Stimulated activated CD4-positive, alpha-beta T cell treated with anti-CD3 and anti-CD28 coated beads, TNF-alpha, amount 100 ng/mL, for 1 hour (primary cell): ENCODE measurements around the gene HDAC10.

Source experiments
- DNase-seq, 3 donors: peaks; one replicate each; pipeline ENCODE4 v3.0.0-alpha.2; 2020; ENCODE audit warnings: low read depth in 3 of 3, low spot score in 1 of 3

Gene HDAC10

DNA sequence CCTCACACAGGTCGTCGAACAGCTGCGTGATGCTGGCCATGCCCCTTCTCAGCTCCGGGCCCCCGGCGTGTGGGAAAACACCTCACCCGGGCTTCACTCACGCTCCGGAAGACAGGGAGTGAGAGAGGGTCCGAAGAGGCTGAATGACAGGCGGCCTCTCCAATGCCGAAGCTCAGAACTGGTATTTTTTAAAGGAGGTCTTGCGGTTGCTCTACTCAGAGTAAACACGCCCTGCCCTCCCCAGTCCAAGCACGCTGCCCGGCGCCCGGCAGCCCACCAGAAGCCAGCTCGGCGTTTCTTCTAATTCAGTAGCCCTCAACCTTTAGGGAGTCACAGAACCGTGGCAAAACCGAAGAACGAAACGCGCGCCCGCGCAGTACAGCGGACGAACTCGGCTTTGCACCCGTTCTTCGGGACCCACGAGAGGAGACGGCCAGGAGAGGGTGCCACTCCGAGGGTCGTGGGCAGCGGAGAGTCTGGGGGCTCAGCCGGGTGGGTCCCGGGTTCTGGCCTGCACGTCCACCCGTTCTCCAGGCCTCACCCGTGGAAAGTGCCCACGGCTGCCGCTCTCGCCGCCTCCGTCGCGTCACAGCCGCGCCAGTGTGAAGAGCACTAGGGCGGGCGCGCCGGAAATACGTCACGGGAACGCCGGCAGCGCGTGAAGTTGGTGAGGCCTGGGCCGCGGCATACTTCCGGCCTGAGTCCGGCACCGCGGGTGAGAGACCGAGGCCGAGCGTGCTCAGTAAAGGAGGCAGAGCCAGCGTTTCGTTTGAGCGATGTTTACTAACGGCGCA lies 6.4 kb downstream of the HDAC10 start, which contains the start of gene TUBGCP6:
Gene TUBGCP6 (minus strand): TSS at position 604 of the 794 bp plus-strand sequence. CDS start 564 bp downstream, at position 40.
- peak; percentile 65 to 89 (median 78) for DNase-seq

DNA sequence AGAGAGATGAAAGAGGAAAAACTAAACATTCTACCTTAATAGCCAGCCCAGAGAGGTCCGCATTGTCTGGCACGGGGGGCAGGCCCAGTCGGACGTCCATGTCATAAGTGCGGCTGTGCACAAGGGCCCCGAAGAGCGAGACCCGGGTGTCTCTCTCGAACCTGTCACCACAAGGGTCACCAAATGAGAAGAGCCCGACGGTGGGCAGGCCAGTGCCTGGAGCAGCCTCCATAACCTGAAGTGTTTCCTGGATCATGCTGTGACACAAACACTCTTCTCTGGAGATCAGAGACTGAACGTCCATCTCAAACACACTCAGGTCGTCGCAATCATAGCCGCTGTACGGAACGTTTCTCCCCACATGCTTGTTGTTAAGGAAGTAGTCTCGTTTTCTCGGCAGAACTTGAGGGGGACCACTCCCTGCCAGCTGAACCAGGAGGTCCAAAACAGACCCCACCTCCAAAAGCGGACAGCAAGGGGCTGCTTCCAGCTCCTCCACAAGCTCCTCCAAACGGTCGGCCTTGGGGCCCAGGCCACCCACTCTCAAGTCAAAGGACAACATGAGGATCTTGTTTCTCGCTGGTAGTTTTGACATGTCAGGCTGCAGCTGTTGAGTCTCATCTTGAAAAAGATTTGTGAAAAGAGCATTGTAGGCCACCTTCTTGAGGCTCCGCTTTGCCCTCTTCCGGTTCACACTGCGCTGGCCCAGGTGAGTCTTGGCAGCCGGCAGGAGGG lies 7.2 kb downstream of the HDAC10 start:
- DNase-seq = no peak

DNA sequence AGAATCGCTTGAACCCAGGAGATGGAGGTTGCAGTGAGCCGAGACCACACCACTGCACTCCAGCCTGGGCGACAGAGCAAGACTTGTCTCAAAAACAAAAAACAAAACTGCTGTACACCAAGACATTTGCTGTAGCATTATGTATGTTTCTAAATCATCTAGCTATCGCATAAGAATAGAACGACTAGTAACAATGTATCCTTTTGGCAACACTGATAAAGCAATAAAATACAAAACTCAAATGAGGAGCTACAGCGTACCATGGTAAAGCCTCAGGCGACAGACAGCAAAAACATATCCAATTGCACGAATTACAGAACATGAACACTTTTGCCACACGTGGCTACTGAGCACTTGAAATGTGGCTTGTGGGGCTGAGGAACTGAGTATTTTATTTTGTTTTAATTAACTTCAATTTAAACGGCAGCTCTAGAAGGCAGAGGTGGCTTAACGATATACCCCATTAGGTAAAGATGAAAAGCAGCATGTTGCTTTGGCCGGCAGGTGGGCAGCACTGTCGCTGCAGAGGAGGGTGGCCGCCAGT lies 8.6 kb downstream of the HDAC10 start:
- DNase-seq = no peak

DNA sequence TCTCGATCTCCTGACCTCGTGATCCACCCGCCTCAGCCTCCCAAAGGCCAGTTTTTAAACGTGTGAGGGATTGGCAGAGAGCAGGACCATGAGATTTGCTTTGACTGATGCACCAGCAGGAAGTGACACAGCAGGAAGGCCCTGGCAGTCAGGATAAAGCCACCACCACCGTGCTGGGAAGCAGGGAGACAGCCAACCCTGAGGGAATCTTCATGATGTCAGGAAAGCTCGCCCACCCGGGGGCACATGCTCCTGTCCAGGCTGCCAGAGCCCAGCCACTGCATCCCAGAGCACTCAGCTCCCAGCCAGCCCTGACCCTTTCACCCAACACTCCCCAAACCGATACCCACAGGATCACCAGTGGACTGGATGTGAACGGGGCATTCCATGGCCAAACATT lies 12.3 kb downstream of the HDAC10 start:
- DNase-seq = no peak

DNA sequence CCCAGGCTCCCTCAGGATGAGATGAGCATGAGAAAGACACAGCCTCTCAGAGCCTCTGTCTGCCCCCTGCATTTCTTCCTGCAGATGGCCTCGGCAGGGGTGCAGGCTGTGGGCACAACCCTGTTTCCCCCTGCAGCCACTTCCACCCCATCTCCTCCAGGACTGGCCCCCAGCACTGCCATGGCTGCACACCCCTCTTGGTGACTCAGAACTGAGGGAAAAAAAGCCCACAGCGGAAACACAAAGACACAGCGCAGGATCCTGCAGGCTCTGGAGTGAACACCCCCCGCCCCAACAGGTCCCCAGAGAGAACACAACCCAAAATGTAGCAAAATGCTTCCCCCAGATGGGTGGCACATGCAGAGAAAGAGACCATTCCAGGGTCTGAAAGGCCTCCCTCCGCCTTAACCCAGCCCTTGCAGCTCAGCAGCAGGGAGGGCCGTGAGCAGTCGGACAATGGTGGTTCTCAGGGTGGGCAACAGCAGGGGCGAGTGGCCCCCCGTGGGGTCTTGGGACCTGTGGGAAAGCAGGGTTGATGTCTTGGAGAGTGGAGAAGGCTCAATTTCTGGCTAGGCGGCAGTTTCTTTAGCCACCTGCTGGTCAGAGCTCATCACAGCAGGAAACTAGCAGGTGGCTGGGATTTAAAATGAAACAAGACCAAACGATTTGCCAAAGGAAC lies 14.2 kb downstream of the HDAC10 start:
- no peak for DNase-seq

DNA sequence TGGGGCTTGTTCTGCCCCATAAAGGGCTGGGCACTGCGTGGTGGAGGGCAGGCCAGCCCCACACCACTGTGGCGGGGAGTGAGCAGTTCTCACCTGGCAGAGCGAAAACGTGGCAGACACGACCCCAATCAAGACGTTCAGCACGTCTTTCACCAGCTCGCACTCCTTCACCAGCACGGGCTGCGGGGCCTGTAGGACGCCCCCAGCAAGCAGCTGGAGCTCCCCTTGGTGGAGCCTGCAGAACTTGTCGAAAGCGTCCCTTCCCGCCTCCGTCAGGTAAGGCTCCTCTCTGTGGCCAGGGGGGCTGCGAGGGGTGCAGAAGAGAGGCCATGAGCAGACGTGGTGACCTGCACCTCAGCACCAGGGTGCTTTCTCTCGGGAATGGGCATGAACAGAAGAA lies 17.8 kb downstream of the HDAC10 start:
- DNase-seq = no peak

DNA sequence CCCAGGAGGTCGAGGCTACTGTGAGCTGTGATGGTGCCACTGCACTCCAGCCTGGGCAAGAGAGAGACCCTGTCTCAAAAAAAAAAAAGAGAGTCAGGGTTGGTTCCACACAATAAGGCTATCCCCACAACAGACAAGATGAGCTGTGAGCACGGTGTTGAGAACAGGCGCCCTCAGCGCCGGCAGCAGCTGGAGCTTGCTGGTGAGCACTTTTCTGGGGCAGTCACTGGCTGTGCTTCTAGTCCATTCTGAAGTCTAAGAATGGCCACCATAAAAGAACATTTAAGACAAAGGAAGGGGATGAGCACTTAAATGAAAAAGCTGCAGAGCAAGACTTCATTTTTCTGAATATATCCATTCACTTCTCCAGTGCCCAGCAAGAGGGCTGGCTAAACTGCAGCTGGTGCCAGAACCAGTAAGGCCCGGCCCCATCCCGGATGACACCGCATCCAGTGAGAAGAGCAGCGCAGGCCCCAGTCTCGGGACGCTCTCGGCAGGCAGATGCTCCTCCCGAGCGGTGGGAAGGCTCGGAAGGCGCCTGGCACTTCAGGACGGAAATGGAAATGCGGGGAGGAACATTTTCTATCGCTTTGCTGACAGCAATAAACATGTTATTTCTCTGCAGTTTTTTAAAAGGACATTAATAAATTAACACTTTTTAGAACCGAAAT lies 18.4 kb downstream of the HDAC10 start:
- no peak for DNase-seq

DNA sequence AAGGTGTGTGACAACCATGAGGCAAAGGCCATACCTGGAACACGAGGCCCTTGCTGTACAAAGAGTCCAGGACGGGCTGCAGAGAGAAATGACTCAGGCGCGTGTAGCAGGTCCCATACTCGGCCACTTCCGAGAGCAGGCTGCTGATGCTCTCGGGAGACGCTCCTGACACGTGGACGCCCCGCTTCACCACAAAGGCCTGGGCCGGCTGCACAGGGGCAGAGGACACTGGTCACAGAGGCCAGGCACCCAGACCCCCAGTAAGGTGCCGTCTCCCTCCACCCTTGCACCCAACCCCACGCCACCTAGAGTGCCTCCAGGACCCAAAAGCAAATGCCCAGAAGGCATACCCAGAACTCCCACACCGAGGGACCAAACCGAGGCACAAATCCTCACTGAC lies 21.7 kb downstream of the HDAC10 start:
- no peak for DNase-seq

DNA sequence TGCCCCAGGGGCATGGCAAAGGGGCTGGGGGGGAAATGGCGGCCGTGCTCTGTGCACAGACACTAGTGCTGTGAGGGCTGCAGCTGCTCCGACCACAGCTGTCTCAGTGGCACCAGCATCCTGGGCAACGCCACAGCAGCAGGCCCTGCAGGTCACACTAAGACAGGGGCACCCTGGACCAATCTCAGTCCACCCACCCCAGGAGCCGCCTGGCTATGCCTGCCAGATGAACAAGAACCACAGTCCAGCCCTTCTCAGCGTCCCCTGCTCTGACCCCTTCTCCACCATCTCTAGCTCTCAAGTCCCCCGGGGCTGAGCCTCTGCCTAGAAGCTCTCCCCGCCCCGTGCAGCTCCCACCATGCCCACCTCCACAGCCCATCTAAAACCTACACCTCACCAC lies 22.7 kb downstream of the HDAC10 start:
- DNase-seq = no peak

DNA sequence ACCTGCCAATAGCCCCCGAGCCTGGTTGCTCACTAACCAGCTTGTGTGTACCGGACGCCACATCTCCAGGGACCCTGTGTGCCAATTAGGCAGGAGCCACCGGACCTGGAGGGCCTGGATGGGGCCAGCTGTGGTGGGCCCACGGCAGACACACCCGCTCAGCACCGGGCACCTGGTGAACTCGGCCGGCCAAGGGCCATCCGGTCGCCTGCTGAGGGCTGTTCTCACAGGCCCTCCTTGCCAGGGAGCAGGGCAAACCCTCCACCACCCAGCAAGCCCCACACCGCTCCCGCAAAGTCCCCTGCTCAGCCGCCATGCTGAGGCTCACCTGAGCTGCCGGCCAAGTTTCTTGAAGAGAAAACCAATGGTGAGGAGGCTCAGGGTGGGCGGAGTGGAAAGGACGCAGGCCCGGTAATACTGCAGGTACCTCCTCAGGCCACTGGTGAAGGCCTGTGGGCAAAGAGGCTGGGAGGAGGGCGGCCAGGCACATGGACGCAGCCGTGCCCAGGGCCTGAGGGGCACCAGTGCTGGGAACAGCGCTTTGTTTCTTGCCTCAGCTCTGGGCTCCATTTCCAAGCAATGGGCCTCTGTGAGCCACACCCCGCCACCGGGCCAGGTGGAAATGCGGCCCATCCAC lies 23.4 kb downstream of the HDAC10 start:
- no peak for DNase-seq

DNA sequence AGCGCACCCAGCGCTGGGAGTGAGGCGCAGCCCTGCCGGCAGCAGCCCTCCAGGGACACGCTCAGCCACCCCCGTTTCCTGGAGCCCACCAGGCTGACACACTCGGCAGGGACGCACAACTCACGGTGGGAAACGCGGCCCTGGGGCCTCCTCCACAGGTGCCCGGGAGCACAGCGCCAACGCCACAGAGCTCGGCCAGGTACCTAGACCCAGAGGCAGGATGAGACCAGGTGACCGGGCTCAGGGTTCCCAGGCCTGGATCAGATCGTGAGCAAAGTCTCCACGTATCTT lies 24.2 kb downstream of the HDAC10 start:
- DNase-seq = no peak

DNA sequence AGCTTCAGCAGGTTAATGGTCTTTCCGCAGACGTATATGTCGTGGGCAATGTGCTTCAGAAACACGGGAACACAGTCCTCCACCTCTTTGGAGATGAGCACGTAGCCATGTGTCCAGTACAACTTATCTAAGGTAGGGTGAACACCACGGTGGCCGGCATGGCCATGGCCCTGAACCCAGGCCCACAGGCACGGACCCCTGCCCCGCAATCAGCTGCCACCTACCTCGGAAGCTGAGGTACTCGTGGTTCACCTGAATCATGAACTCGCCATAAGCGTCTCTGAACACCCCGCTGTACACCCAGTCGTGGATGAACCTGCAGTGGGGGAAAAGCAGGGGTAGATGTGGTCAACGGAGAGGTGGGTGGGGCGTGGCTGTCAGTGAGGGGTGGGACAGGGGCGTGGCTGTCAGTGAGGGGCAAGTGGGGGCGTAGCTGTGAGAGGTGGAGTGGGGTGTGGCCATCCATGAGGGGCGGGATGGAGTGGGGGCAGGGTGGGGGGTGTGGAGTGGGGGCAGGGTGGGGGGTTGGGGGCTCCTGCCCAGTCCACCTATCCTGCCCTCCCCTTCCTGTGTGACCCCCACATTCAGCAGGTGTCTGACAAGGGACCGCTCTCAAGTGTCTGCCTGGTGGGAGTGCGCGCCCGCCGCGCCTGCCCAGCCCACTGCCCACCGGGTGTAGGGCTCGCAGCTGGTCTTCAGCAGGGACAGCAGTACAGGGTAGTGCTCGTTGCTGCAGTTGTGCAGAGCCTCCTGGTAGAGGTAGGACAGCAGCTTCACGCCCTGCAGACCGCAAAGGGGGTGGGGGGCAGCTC lies 24.8 kb downstream of the HDAC10 start:
- DNase-seq = no peak

DNA sequence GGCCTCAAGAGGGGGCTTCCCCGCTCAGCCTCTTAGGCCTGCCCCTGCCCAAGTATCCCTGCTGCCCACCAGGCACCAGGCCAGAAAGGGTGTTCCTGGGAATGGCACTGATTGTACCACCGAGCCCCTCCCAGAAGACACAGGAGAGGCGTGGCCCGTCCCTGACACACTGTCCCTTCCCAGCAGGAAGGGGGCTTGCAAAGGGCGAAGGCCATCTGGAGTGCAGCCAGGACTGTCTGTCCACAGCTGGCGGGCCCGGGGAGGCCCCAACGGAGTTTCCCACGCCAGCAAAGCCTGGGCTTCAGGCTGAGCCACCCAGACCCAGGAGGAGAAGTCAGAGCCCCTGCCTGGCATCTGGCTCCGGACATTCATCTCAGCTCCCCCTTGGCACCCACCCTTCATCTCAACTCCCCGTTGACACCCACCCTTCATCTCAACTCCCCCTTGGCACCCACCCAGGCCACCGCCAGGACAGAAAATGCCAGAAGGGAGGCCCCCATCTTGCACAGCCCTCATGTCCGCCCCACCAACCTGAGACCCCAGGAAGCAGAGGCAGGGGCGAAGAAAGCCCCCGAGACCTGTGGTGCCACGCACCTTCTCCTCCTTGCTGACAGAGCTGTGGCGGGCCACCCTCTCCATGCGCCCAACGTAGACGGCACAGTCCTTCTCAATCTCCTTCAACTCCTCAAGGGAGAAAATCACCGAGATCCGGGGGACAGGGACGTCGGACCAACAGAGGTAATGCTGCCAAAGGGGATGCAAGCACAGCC lies 25.7 kb downstream of the HDAC10 start:
- no peak for DNase-seq

DNA sequence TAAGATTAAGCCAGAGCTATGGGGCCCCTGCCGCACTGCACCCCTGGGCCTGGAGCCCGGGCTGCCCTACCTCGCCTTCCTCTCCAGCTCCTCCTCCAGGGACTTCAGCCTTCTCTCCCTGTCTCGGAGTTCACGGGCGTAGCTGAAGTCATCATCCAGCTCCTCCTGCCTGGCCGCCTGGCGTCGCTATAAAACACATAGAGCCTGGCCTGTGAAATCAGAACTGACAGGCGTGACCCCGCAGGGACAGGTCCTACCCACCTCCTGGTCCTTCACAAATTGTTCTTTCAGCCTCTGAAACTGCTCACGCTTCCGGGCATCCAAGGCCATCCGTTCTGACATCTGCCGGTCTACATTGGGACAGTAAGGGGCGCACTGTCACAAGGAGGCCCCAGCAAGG lies 27.0 kb downstream of the HDAC10 start:
- no peak for DNase-seq

DNA sequence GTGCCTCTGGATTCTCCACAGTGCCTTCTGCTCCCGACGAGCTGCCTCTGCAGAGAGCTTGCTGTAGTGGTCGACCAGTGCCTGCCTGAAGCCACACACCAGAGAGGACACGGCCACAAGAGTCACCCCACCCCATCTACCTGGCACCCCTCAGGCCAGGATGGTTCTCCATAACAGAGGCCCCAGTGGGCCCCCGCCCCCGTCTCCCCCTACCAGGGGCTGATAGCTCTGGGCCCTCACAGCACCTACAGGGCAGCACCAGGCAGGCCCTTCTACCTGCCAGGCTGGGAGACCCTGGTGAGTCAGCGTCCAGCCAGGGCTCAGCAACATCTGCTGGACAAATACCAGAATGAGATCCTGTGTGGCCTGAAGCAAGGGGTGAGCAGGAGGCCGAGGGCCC lies 28.6 kb downstream of the HDAC10 start:
- DNase-seq = no peak

DNA sequence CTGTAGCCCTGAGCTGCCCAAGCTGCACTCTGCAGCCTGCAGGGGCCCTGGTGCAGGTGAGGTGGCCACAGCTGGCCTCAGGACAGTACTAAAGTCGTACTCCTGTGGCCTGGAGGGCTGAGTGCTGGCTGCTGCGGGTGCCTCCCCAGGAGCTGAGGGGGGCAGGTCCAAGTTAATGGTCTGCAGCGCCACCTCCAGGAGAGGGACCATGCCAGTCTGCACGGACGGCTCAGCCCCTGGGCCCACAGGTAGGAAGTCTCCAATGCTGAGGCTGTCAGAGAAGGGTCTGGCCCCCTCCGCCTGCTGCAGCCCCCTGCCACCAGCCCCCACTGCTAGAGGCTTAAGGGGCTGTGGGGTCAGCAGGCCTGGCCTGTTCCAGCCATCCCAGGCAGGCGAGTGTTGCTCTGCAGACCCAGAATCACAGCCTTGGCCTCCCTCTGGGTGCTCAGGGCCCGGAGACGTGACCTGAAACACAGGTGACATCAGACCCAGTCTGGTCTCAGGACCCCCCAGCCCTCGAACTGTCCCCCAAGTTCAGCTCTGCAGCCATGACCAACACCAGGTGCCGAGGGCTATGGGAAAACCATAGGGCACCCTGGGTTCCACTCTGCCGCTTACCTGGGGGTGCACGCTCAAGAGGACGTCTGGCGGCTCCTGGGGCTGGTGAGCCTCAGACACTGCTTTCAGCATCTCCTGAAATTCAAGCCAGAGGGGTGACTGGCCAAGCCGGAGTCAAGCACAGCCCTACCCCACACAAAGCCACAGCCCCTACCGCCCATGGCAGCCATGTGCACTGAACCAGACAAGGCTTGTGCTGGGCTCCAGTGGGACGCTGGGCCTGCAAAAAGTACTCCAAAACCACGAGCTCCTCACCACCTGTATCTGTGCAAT lies 29.4 kb downstream of the HDAC10 start:
- DNase-seq = no peak

DNA sequence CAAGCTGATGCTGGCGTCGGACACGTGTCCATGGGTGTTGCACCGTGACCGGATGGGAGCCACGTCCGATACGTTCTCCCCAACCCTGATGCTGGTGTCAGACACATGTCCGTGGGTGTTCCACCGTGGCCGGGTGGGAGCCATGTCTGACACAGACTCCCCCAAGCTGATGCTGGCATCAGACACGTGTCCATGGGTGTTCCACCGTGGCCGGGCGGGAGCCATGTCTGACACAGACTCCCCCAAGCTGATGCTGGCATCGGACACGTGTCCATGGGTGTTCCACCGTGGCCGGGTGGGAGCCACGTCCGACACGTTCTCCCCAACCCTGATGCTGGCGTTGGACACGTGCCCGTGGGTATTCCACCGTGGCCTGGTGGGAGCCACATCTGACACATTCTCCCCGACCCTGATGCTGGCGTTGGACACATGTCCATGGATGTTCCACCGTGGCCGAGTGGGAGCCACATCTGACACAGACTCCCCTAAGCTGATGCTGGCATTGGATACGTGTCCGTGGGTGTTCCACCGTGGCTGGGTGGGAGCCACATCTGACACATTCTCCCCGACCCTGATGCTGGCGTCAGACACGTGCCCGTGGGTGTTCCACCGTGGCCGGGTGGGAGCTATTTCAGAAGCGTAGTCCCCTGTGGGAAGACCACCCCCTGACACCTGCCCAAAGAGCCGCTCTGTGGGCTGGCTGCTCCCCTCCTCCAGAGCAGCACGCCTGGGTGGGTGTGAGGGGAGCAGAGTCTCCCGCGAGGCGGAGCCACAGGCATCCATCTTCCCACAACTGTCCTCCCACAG lies 30.3 kb downstream of the HDAC10 start:
- no peak for DNase-seq
